A549 (cell line): ENCODE measurements around the gene CFAP97D2.

Source experiments
- BHLHE40 ChIP-seq: IDR thresholded peaks from 2 replicates; pipeline ENCODE4 v1.6.1; 2012; ENCODE audit warnings: low read depth, low read length, inconsistent platforms
- CHD2 ChIP-seq: fragments of 150-350 bp; IDR thresholded peaks from 2 replicates; pipeline ENCODE4 v1.6.1; 2014; ENCODE audit warnings: low read length; ENCODE audit not compliant: partially characterized antibody
- CHD4 ChIP-seq: fragments of 200-600 bp; sonication (generic); IDR thresholded peaks from 2 replicates; pipeline ENCODE4 v1.6.1; 2016; ENCODE audit warnings: antibody characterized with exemption, mild to moderate bottlenecking, borderline replicate concordance
- EP300 ChIP-seq, 2 experiments: fragments of >200 bp; sonication (Bioruptor Twin); formaldehyde crosslinking; IDR thresholded peaks; 2 replicates in 1 of 2; 3 replicates in 1 of 2; pipeline ENCODE4 v1.6.1; 2016 to 2017
- HDAC2 ChIP-seq: fragments of 200-600 bp; sonication (generic); IDR thresholded peaks from 2 replicates; pipeline ENCODE4 v1.6.1; 2016
- JUNB ChIP-seq: fragments of >200 bp; sonication (Bioruptor Twin); formaldehyde crosslinking; IDR thresholded peaks from 2 replicates; pipeline ENCODE4 v1.6.1; 2016
- PHF8 ChIP-seq: fragments of 200-600 bp; sonication (generic); IDR thresholded peaks from 2 replicates; pipeline ENCODE4 v1.6.1; 2016; ENCODE audit warnings: low read depth, mild to moderate bottlenecking, antibody characterized with exemption, moderate library complexity, borderline replicate concordance
- POLR2A ChIP-seq: IDR thresholded peaks from 2 replicates; pipeline ENCODE4 v1.6.1; 2012; ENCODE audit warnings: mild to moderate bottlenecking, low read length
- RAD21 ChIP-seq, 2 experiments: fragments of >200 bp in 1 of 2; sonication (Bioruptor Twin) in 1 of 2; formaldehyde crosslinking in 1 of 2; IDR thresholded peaks in 1 of 2; conservative IDR thresholded peaks in 1 of 2; 2 replicates in 1 of 2; 3 replicates in 1 of 2; pipeline ENCODE4 v1.6.1; 2012 to 2018; ENCODE audit warnings: inconsistent platforms in 1 of 2
- RCOR1 ChIP-seq: fragments of 150-350 bp; IDR thresholded peaks from 2 replicates; pipeline ENCODE4 v1.6.1; 2014; ENCODE audit warnings: antibody characterized with exemption, low read length, low read depth
- RFX5 ChIP-seq: fragments of 450-650 bp; IDR thresholded peaks from 2 replicates; pipeline ENCODE4 v1.7.1; 2014; ENCODE audit warnings: antibody characterized with exemption, mild to moderate bottlenecking, moderate library complexity
- TF ChIP-seq, protein P1 (sequence below): fragments of >200 bp; sonication (Bioruptor Twin); formaldehyde crosslinking; IDR thresholded peaks from 3 replicates; pipeline ENCODE4 v1.5.1; 2016
- TF ChIP-seq, protein P2 (sequence below): fragments of 200-600 bp; sonication (generic); IDR thresholded peaks from 2 replicates; pipeline ENCODE4 v1.6.1; 2016; ENCODE audit warnings: antibody characterized with exemption, mild to moderate bottlenecking, moderate library complexity

GRCh38 chr13:114173272-114173671 is 5.8 kb upstream of the CFAP97D2 start:
- TF ChIP-seq RCOR1: no peak
- TF ChIP-seq, protein P1, sequence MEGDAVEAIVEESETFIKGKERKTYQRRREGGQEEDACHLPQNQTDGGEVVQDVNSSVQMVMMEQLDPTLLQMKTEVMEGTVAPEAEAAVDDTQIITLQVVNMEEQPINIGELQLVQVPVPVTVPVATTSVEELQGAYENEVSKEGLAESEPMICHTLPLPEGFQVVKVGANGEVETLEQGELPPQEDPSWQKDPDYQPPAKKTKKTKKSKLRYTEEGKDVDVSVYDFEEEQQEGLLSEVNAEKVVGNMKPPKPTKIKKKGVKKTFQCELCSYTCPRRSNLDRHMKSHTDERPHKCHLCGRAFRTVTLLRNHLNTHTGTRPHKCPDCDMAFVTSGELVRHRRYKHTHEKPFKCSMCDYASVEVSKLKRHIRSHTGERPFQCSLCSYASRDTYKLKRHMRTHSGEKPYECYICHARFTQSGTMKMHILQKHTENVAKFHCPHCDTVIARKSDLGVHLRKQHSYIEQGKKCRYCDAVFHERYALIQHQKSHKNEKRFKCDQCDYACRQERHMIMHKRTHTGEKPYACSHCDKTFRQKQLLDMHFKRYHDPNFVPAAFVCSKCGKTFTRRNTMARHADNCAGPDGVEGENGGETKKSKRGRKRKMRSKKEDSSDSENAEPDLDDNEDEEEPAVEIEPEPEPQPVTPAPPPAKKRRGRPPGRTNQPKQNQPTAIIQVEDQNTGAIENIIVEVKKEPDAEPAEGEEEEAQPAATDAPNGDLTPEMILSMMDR: no peak
- TF ChIP-seq CHD4: no peak
- TF ChIP-seq RFX5: no peak
- no peak for TF ChIP-seq PHF8
- no peak for TF ChIP-seq JUNB
- no peak for TF ChIP-seq HDAC2
- no peak for TF ChIP-seq CHD2
- TF ChIP-seq RAD21 (conservative IDR thresholded peaks at IDR 0.05 in 1 of 2, IDR thresholded peaks at IDR 0.05 in 1 of 2): no peak
- no peak for TF ChIP-seq POLR2A
- TF ChIP-seq EP300 (IDR thresholded peaks at IDR 0.05): no peak
- TF ChIP-seq, protein P2, sequence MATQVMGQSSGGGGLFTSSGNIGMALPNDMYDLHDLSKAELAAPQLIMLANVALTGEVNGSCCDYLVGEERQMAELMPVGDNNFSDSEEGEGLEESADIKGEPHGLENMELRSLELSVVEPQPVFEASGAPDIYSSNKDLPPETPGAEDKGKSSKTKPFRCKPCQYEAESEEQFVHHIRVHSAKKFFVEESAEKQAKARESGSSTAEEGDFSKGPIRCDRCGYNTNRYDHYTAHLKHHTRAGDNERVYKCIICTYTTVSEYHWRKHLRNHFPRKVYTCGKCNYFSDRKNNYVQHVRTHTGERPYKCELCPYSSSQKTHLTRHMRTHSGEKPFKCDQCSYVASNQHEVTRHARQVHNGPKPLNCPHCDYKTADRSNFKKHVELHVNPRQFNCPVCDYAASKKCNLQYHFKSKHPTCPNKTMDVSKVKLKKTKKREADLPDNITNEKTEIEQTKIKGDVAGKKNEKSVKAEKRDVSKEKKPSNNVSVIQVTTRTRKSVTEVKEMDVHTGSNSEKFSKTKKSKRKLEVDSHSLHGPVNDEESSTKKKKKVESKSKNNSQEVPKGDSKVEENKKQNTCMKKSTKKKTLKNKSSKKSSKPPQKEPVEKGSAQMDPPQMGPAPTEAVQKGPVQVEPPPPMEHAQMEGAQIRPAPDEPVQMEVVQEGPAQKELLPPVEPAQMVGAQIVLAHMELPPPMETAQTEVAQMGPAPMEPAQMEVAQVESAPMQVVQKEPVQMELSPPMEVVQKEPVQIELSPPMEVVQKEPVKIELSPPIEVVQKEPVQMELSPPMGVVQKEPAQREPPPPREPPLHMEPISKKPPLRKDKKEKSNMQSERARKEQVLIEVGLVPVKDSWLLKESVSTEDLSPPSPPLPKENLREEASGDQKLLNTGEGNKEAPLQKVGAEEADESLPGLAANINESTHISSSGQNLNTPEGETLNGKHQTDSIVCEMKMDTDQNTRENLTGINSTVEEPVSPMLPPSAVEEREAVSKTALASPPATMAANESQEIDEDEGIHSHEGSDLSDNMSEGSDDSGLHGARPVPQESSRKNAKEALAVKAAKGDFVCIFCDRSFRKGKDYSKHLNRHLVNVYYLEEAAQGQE: no peak
- TF ChIP-seq BHLHE40: no peak
